Fibroblast of mammary gland (primary cell): ENCODE data around the gene TASOR.
A peak's percentile ranks its signal among the peaks of the same experiment; 100 is the strongest.

Experiments used
- DNase-seq: peaks from one replicate; pipeline ENCODE4 v3.0.0-alpha.2; 2010; ENCODE audit warnings: low read depth
- H3K4me3 ChIP-seq: 2 replicates; pipeline ENCODE4 v1.5.1; 2011; ENCODE audit warnings: low read depth, mild to moderate bottlenecking, low read length, moderate library complexity; ENCODE audit not compliant: control insufficient read depth
- TF ChIP-seq, protein P1 (sequence below): conservative IDR thresholded peaks from 2 replicates; pipeline ENCODE4 v1.5.1; 2011; ENCODE audit warnings: low read depth, low read length, inconsistent platforms; ENCODE audit not compliant: control insufficient read depth, insufficient read depth

TASOR gene

DNA sequence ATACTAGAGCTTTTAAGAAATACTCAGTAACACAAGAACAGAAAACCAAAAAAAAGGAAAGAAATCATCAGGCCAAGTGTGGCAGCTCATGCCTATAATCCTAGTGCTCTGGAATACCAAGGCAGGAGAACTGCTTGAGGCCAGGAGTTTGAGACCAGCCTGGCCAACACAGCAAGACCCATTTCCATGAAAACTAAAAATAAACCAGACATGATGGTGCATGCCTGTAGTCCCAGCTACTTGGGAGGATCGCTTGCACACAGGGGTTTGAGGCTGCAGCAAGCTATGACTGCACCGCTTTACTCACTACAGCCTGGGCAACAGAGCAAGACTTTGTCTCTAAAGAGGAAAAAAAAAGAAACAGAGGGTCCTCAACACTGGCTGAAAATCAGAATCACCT, 18.2 kb downstream of the TASOR start:
- no peak for DNase-seq
- TF ChIP-seq, protein P1, sequence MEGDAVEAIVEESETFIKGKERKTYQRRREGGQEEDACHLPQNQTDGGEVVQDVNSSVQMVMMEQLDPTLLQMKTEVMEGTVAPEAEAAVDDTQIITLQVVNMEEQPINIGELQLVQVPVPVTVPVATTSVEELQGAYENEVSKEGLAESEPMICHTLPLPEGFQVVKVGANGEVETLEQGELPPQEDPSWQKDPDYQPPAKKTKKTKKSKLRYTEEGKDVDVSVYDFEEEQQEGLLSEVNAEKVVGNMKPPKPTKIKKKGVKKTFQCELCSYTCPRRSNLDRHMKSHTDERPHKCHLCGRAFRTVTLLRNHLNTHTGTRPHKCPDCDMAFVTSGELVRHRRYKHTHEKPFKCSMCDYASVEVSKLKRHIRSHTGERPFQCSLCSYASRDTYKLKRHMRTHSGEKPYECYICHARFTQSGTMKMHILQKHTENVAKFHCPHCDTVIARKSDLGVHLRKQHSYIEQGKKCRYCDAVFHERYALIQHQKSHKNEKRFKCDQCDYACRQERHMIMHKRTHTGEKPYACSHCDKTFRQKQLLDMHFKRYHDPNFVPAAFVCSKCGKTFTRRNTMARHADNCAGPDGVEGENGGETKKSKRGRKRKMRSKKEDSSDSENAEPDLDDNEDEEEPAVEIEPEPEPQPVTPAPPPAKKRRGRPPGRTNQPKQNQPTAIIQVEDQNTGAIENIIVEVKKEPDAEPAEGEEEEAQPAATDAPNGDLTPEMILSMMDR: no peak
- no peak overlapping the region for H3K4me3 ChIP-seq

DNA sequence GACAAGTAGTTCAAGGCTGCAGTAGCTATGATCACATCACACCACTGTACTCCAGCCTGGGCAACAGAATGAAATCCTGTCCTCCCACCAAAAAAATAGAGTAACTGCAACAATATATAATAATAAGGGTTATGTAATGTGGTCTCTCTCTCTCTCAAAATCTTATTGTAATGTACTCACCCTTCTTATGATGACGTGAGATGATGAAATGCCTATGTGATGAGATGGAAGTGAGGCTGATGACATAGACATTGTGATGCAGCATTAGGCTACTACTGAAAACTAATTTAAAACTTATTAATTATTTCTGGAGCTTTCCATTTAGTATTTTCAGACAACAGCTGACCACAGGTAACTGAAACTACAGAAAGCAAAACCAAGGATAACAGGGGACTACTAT, 27.4 kb downstream of the TASOR start:
- peak; percentile 33 for DNase-seq
- TF ChIP-seq, protein P1: no peak
- no peak overlapping the region for H3K4me3 ChIP-seq

DNA sequence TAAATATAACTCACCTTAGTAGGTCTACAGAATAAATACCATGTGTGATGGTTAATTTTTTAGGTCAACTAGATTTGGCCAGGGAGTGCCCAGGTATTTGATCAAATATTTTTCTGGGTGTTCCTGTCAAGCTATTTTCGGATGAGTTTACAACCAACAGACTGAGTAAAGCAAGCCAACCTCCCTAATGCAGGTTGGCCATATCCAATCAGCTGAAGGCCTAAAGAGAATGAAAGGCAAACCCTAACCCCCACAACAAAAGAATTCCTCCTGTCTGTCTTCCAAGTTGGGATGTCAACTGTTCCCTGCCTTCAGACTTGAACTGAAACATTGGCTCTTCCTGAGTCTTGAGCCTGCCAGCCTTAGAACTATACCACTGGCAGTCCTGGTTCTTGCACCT, 28.6 kb downstream of the TASOR start:
- H3K4me3 ChIP-seq: no peak overlapping the region
- TF ChIP-seq, protein P1: no peak
- no peak for DNase-seq

DNA sequence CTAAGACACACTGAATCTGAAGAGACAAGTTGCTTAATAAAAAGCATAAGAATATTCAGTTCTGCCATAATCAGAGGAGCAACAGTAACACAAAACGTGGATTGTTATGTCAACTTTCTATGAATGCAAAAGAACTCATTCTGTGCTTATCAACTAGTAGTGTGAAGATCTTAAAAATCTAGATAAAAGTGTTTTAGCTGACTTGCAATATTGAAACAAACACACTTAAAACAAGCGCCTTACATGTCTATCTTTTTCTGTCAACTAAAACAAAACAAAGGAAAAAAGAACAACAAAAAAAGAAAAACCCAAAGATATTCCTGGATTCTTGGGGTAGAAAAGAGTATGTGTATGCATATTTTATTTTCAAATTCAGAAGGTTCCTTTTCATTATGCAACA, 37.7 kb downstream of the TASOR start:
- no peak for DNase-seq
- TF ChIP-seq, protein P1: no peak
- H3K4me3 ChIP-seq: no peak overlapping the region

DNA sequence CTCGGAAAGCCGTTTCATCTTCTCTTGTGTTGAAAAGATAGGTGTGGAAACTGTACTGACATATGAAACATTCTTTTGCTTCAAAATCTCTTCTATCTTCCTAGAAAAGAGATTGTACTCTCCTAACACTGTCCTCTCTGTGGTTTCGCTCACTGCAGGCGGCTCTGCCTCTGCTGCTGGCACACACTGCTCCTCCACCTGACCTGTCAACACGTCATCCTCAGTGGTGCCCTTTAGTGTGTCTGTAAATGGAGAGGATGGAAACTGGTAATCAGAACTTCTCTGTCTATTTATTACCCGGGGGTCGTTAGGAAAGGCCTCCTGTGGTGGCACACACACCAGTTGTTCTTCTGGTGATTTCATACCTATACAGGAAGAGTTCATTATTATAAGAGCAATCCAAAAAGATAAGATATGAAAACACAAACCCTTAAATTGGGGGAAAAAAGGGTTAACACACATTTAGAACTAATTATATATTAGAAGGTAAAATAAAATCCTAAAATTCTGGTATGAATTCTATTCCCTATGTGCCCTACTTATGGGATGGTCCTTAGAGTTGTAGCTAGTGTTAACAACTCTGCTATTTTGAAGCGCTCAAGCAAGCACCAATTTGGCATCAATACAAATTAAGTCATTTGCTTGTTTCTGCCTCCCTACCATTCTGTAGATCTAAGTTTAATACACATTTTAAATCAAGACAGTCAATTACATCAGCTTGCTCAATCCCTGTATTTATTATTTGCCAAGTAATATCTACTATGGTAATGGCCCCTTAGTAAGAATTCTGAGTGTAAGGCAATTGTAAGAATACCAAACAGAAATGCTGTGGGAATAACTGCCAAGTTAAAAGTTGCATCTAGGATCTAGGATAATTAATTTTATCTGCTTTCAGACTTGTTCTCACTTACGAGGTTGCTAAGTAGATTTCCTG, 49.2 kb downstream of the TASOR start:
- no peak for DNase-seq
- TF ChIP-seq, protein P1: no peak
- no peak overlapping the region for H3K4me3 ChIP-seq
